Activated CD4-positive, alpha-beta T cell treated with anti-CD3 and anti-CD28 coated beads for 1 hour (primary cell): Measurements from ENCODE around the gene NEU4.
"Not testable (repeated sequence)": the region's sequence is repeated elsewhere in the genome, so short reads cannot be mapped to it uniquely, and the experiment has no call there.

Experiments
- DNase-seq: peaks from one replicate; pipeline ENCODE4 v3.0.0-alpha.2; 2020

NEU4 gene

GRCh38 chr2:241775223-241776177 lies 33.5 kb upstream of the NEU4 start:
- no peak for DNase-seq

GRCh38 chr2:241776336-241777169 lies 32.4 kb upstream of the NEU4 start, which contains the start of gene GAL3ST2:
TSS of gene GAL3ST2 (plus strand) at chr2:241776822. CDS start at chr2:241776956, 134 bp downstream.
- DNase-seq: no peak

- no peak for DNase-seq
Measured at GRCh38 chr2:241777170-241777685, 31.8 kb upstream of the NEU4 start.

- DNase-seq: no peak
Measured at GRCh38 chr2:241777686-241778627, 31.0 kb upstream of the NEU4 start.

GRCh38 chr2:241780939-241781569 lies 27.9 kb upstream of the NEU4 start:
- no peak for DNase-seq

- not testable (repeated sequence) for DNase-seq
Measured at GRCh38 chr2:241782053-241782452, 26.9 kb upstream of the NEU4 start.

- no peak for DNase-seq
Measured at GRCh38 chr2:241788135-241788534, 20.9 kb upstream of the NEU4 start.

GRCh38 chr2:241788572-241788971 lies 20.4 kb upstream of the NEU4 start:
- peak; percentile 7 for DNase-seq

- not testable (repeated sequence) for DNase-seq
Measured at GRCh38 chr2:241791385-241791784, 17.6 kb upstream of the NEU4 start.

GRCh38 chr2:241793385-241793784 lies 15.6 kb upstream of the NEU4 start:
- DNase-seq: no peak

- no peak for DNase-seq
Measured at GRCh38 chr2:241794250-241794823, 14.7 kb upstream of the NEU4 start.

- DNase-seq: no peak
Measured at GRCh38 chr2:241795021-241795999, 13.7 kb upstream of the NEU4 start.

- DNase-seq: no peak
Measured at GRCh38 chr2:241796209-241796608, 12.8 kb upstream of the NEU4 start.

GRCh38 chr2:241796610-241797138 lies 12.3 kb upstream of the NEU4 start:
- DNase-seq: no peak

GRCh38 chr2:241797441-241798080 lies 11.4 kb upstream of the NEU4 start:
- no peak for DNase-seq

GRCh38 chr2:241798081-241798630 lies 10.8 kb upstream of the NEU4 start:
- peak; percentile 6 for DNase-seq

- no peak for DNase-seq
Measured at GRCh38 chr2:241798631-241799521, 10.1 kb upstream of the NEU4 start.
